Lung (tissue), 12 donors: ENCODE data around the gene NAV2. TPM values are rescaled to one million over a fixed set of nuclear protein-coding genes. Genes with fewer than 3 reads are reported as not detected.

Source experiments
- ATAC-seq: fragments of 200-7000 bp; cut with Tn5 transposase; one replicate; pipeline ENCODE4 v1.9.1; 2020; ENCODE audit warnings: moderate number of reproducible peaks; ENCODE audit not compliant: insufficient read depth, low FRiP score
- DNase-seq, 3 donors: peaks; one replicate each; pipeline ENCODE4 v3.0.0-alpha.2; 2013 to 2017
- H3K27ac ChIP-seq, 2 donors: one replicate each; pipeline ENCODE4 v1.5.1; 2013; ENCODE audit warnings: mild to moderate bottlenecking in 2 of 2, moderate library complexity in 2 of 2, control low read depth in 1 of 2, inconsistent platforms in 1 of 2, low read depth in 1 of 2, low read length in 1 of 2
- H3K27me3 ChIP-seq, 3 donors: one replicate each; pipeline ENCODE4 v1.5.1; 2013; ENCODE audit warnings: low read length in 2 of 3; ENCODE audit not compliant: control insufficient read depth in 3 of 3, insufficient read depth in 3 of 3
- H3K36me3 ChIP-seq, 4 donors: one replicate each; pipeline ENCODE4 v1.5.1; 2013; ENCODE audit warnings: low read length in 4 of 4, mild to moderate bottlenecking in 1 of 4, moderate library complexity in 1 of 4; ENCODE audit not compliant: control insufficient read depth in 4 of 4, insufficient read depth in 4 of 4
- H3K4me1 ChIP-seq, 5 donors: one replicate each; pipeline ENCODE4 v1.5.1; 2013; ENCODE audit warnings: low read length in 5 of 5, mild to moderate bottlenecking in 2 of 5, moderate library complexity in 1 of 5; ENCODE audit not compliant: control insufficient read depth in 5 of 5, insufficient read depth in 5 of 5
- H3K4me3 ChIP-seq: one replicate; pipeline ENCODE4 v1.5.1; 2013; ENCODE audit warnings: mild to moderate bottlenecking, control low read depth, moderate library complexity
- H3K9ac ChIP-seq, 2 donors: one replicate each; pipeline ENCODE4 v1.5.1; 2013; ENCODE audit warnings: low read length in 2 of 2, control low read depth in 1 of 2; ENCODE audit not compliant: insufficient read depth in 1 of 2
- H3K9me3 ChIP-seq, 4 donors: one replicate each; pipeline ENCODE4 v1.5.1; 2013; ENCODE audit warnings: low read length in 3 of 4, mild to moderate bottlenecking in 1 of 4, moderate library complexity in 1 of 4; ENCODE audit not compliant: control insufficient read depth in 4 of 4, insufficient read depth in 3 of 4
- WGBS, 2 donors: extraction: QIAGEN DNeasy Blood & Tissue Kit; methylation state at CpG; one replicate each; pipeline ENCODE4 v1.1.7; 2013; 5-methylcytosine and 5-hydroxymethylcytosine counted together
- polyA plus RNA-seq, 2 donors: library from polyadenylated mRNA; stranded (reverse); fragments of 200-250 nt; gene quantifications; one replicate each; pipeline ENCODE4 v1.2.1, GENCODE V29; 2013
- total RNA-seq, 2 donors: library from RNA; depleted of rRNA in 1 of 2; stranded (reverse); fragments of >200 nt in 1 of 2; gene quantifications; one replicate each; pipeline ENCODE4 v1.2.1, GENCODE V29; 2014 to 2021
- TF ChIP-seq, protein P1 (sequence below): IDR thresholded peaks from 2 replicates; pipeline ENCODE4 v1.5.1; 2012; ENCODE audit warnings: mild to moderate bottlenecking; ENCODE audit errors: control extremely low read depth, extremely low read depth
- donor health status: control.
- donor health status: control.
- donor health status: Bipolar disorder and iron deficiency.
- donor health status: healthy.
- donor health status: DM: yes; HTN: yes; CAD: no.

Gene NAV2
- total and polyA plus RNA-seq, 4 donors, result 6.8 to 47.9 (median 20.2) TPM

DNA sequence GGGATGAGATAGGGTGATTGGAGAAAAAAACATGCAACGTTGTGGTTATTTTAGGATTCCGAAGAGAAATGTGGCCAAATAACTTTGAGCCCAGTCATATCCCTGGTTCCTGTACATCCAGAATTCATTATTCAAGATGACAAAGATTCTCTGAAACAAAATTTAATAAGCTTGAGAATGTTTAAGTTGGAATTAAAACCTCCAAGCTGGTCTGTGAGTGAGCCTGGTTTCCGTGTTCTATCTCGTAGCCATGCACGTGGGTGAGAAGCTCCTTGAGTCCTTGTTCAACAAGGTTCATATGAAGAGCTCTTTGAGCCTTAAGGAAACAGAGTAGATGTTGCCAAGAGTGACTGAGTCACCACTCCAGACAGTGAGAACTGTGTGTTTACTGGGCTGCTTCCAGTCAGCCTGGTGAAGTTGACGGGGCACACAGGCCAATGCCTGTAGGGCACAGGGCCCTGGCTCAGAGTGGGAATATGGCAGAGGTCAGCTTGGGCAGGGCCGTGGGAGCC lies 206.5 kb downstream of the NAV2 start:
- TF ChIP-seq, protein P1, sequence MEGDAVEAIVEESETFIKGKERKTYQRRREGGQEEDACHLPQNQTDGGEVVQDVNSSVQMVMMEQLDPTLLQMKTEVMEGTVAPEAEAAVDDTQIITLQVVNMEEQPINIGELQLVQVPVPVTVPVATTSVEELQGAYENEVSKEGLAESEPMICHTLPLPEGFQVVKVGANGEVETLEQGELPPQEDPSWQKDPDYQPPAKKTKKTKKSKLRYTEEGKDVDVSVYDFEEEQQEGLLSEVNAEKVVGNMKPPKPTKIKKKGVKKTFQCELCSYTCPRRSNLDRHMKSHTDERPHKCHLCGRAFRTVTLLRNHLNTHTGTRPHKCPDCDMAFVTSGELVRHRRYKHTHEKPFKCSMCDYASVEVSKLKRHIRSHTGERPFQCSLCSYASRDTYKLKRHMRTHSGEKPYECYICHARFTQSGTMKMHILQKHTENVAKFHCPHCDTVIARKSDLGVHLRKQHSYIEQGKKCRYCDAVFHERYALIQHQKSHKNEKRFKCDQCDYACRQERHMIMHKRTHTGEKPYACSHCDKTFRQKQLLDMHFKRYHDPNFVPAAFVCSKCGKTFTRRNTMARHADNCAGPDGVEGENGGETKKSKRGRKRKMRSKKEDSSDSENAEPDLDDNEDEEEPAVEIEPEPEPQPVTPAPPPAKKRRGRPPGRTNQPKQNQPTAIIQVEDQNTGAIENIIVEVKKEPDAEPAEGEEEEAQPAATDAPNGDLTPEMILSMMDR, result no peak
- ATAC-seq (peak; percentile 79), DNase-seq (peak in 2 of 3 donors; percentile 24 to 72)
- Histone ChIP-seq H3K27me3 (no peaks in the 10 kb centered on the region), H3K27ac (no peak overlapping the region), H3K9ac (no peak overlapping the region), H3K36me3 (peaks cover 0 to 10% (median 1%) of the 10 kb centered on the region in 4 donors), H3K9me3 (no peaks in the 10 kb centered on the region), H3K4me1 (peaks cover 0 to 10% (median 2%) of the 10 kb centered on the region in 5 donors), H3K4me3 (no peak overlapping the region)
- 61 to 86% methylated on average over 7 of the region's 7 CpGs for WGBS, 2 donors

DNA sequence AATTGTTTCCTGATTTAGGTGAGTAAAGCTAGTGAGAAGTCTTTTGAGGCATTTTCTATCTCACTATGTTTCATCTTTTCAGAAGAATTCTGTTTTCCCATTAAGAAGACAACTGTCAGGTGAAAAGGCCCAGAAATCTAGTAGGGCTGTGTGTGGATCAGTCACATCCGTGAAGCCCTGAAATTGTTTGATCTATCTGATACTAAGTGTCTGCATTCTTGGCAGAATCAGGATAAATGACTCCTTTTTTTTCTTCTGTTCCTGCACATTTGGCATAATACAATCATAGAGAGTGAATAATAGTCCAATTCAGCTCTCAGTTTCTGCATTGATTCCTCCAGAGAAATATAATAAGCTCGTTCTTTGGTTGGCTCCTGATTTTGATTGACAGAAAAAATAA lies 208.3 kb downstream of the NAV2 start:
- DNase-seq (no peak), ATAC-seq (no peak)
- TF ChIP-seq, protein P1, result no peak
- no peak overlapping the region for H3K9ac ChIP-seq
- peaks cover 0 to 10% (median 0%) of the 10 kb centered on the region in 5 donors for H3K4me1 ChIP-seq
- WGBS, 2 donors, result 89 to 93% methylated on average over 2 of the region's 2 CpGs
- H3K9me3 ChIP-seq, result no peaks in the 10 kb centered on the region
- no peak overlapping the region for H3K27ac ChIP-seq
- H3K27me3 ChIP-seq, result no peaks in the 10 kb centered on the region
- no peak overlapping the region for H3K4me3 ChIP-seq
- peaks cover 0 to 4% (median 1%) of the 10 kb centered on the region in 4 donors for H3K36me3 ChIP-seq

DNA sequence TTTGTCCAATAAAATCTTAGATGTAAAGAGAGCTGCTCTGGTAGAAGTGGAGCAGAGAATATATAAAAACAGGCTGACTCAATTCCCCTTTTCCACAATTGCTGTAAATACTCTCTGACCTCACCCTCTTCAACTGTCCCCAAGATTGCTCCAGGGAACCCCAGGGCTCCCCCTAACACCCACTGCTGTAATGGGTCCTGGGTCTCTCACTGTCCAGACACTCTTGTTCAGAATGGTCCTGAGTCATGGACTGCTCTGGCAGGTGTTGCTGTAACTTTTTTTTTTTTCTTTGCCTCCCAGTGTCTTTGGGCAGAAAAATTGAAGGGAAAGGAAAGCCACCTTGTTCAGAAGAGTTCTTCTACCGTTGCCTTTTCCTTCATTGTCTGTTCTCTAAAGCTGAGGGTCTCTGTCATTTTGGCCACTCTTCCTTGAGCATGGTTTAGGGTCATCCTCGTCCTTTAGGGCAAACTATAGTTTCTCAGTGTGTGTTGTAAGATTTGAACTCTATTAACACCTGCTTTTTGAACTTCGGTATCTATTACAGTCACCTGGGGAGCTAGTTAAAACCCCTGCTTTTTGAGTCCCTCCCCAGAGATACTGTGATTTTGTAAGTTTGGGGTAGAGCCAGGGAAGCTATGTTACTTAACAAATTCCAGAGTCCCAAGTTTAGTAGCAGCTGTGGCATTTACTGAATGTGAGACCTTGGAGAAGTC lies 209.5 kb downstream of the NAV2 start:
- Histone ChIP-seq H3K9me3 (no peaks in the 10 kb centered on the region), H3K4me3 (no peak overlapping the region), H3K36me3 (peaks cover 0 to 2% (median 0%) of the 10 kb centered on the region in 4 donors), H3K4me1 (peaks cover 0 to 6% (median 0%) of the 10 kb centered on the region in 5 donors), H3K27ac (no peak overlapping the region), H3K9ac (no peak overlapping the region), H3K27me3 (no peaks in the 10 kb centered on the region)
- DNase-seq (no peak), ATAC-seq (no peak)
- TF ChIP-seq, protein P1, result no peak
- 90 to 91% methylated on average over 3 of the region's 3 CpGs for WGBS, 2 donors

DNA sequence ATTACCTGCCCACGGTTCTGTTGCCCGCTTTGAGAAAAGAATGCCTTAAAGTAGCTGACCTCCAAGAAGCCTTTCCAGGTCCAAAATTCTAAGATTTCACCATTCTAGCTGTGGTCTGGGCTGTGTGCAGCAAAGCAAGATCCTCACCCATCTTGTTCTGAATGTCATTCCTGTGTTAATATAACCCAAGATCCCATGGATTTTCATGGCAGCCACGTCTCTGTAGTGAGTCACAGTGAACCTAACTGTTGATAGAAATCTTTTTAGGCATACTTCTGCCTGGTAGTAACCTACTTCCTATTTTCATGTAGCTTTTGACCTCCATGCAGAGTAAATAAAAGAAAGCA lies 210.0 kb downstream of the NAV2 start:
- no peak for ATAC-seq
- TF ChIP-seq, protein P1, result no peak
- no peak overlapping the region for H3K27ac ChIP-seq
- no peaks in the 10 kb centered on the region for H3K9me3 ChIP-seq
- H3K4me1 ChIP-seq, result peaks cover 0 to 6% (median 0%) of the 10 kb centered on the region in 5 donors
- H3K27me3 ChIP-seq, result no peaks in the 10 kb centered on the region
- no peak overlapping the region for H3K9ac ChIP-seq
- no peak overlapping the region for H3K4me3 ChIP-seq
- H3K36me3 ChIP-seq, result no peaks in the 10 kb centered on the region
- 90 to 96% methylated on average over 3 of the region's 3 CpGs for WGBS, 2 donors
- no peak for DNase-seq
